GM19238 (cell line): Measurements from ENCODE around the gene FFAR1.
"Not testable (repeated sequence)": the region's sequence is repeated elsewhere in the genome, so short reads cannot be mapped to it uniquely, and the experiment has no call there.

ENCODE experiments used
- DNase-seq: peaks from one replicate; pipeline ENCODE4 v3.0.0; 2011; ENCODE audit warnings: low spot score; ENCODE audit not compliant: insufficient read length

Gene FFAR1

DNA sequence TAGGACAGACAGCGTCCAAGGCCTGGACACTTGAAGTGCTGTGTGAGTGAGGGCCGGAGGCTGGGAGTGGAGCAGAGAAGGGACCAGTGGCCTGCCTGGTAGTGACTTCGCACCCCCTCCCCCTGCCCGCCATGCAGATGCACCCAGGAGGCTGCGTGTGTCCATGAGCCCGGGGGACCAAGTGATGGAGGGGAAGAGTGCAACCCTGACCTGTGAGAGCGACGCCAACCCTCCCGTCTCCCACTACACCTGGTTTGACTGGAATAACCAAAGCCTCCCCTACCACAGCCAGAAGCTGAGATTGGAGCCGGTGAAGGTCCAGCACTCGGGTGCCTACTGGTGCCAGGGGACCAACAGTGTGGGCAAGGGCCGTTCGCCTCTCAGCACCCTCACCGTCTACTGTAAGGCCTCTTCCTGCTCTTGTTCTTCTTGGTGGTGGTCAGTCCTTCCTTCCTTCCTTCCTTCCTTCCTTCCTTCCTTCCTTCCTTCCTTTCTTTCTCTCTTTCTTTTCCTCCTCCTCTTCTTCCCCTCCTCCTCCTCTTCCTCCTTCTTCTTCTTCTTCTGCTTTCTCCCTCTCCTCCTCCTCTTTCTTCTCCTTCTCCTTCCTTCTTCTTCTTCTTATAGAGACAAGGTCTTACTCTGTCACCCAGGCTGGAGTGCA is 6.0 kb upstream of the FFAR1 start:
- no peak for DNase-seq

DNA sequence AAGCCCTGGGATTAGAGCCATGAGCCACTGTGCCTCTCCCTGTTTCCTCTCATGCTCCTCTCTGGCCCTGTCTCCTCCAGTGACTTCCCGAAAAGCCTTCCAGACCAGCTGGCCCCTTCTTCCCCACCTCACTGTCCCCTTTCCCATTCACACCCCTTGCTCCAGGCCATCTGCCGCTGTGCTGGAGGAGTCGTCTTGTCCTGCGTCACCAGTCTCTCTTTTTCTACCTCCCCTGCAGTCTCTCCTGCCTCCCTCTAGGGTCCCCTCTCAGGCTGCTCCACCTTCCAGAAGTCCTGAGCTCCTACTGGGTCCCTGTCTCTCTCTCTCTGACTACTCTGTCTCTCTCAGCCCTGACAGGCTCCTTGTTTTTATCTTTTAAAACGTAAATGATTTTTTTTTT is 5.3 kb upstream of the FFAR1 start:
- DNase-seq, result no peak

GRCh38 chr19:35344511-35345031 is 3.1 kb upstream of the FFAR1 start:
- DNase-seq, result no peak

DNA sequence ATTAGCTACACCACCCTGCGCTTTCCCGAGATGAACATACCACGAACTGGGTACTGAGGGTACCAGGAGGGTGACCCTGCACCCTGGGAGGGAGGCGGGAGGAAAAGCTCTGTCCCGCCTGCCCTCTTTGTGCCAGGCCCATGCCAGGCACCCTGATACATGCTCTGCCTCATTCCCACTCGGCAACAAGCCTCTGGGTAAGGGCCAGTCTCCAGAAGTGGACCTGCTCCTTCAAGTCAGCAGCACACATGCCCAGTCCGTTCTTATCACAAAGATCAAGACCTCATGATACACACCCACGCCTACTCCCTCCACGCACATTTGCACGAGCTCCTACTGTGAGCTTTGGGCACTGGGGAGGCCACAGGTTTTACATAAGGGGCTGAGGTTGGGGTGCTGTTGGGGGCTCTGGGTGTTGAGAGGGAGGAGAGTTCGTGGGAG is 2.0 kb upstream of the FFAR1 start:
- DNase-seq, result no peak

GRCh38 chr19:35346193-35347052 is 1.3 kb upstream of the FFAR1 start:
- DNase-seq, result peak; percentile 62

DNA sequence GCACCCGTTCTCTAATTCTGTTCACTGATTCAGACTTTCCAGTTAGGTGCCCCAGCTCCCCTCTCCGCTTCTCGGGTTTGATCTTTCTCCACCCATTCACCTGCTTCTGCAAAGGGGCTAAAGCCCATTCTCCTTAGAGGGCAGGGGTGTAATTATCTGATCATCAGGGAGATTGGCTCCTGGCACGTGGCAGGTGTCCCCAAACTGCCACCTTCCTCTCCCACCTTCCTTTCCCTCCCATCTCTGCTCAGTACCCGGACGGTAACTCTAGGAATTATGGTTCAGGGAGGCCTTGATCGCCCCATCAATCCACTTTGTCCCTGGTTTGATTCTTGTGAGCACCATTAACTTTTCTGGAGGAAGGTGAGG is 212 bp downstream of the FFAR1 start:
- DNase-seq, result no peak

- DNase-seq, result no peak
Observed at GRCh38 chr19:35348911-35349611, 1.4 kb downstream of the FFAR1 start.

- no peak for DNase-seq
Observed at GRCh38 chr19:35349614-35350521, 2.2 kb downstream of the FFAR1 start.

- no peak for DNase-seq
Observed at GRCh38 chr19:35350591-35350990, 2.9 kb downstream of the FFAR1 start.

- DNase-seq, result no peak
Observed at GRCh38 chr19:35351411-35352176, 3.9 kb downstream of the FFAR1 start.

DNA sequence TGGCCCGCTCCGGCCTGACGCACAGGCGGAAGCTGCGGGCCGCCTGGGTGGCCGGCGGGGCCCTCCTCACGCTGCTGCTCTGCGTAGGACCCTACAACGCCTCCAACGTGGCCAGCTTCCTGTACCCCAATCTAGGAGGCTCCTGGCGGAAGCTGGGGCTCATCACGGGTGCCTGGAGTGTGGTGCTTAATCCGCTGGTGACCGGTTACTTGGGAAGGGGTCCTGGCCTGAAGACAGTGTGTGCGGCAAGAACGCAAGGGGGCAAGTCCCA is 4.4 kb downstream of the FFAR1 start:
- no peak for DNase-seq

DNA sequence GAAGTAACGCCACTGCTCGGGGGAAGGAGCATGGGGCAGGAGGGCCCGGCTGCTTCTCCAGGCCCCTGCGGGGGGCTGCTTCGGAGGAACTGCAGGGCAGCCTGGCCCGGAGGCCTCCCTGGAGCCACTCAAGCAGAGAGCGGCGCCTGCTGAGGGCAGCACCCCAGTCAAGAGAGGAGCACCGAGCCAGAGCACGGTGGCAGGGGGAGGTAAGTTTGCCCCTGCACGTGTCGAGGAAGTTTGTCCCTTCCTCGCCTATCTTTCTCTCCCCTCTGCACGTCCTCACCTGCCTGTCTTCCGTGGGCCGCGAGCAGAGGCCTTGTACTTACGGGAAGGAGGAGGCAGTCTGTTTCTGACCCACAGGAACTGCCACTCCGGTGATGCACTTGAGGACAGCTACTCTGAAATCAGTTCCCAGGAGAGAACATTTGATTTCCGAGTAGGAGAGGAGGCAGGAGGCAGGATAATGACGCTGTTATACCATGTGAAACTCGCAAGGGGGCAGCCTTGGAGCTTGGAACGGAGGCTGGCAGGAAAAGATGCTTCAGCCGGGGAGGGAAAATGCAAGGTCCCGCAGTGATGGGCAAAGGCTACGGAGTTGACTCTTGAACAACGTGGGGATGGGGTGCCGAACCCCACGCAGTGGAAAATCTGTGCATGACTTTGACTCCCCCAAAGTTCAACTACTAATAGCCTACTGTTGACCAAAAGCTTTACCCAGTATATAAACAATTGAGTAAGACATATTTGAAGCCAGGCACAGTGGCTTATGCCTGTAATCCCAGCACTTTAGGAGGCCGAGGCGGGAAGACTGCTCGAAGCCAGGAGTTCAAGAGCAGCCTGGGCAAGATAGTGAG is 5.0 kb downstream of the FFAR1 start:
- peak; percentile 64 for DNase-seq

DNA sequence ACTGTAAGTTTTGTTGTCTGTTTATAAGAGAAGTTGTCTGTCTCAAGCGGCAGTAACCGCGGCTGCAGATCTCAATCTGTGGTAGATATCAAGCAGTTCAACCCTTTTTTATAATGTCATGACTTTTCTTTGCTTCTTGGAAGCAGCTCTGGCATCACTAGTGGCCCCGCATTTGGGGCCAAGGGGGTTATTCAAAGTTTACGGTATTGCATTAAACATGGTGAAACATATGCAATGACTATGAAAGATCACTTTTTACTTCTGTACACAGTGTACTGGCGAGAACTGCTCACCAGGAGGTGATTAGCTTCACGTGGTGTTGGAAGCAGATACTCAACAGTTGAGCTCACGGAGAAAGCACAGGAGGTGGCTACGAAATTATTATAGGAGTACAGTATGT is 5.9 kb downstream of the FFAR1 start:
- no peak for DNase-seq

- no peak for DNase-seq
Observed at GRCh38 chr19:35354898-35355297, 7.2 kb downstream of the FFAR1 start.

GRCh38 chr19:35355791-35356460 is 8.2 kb downstream of the FFAR1 start:
- no peak for DNase-seq

DNA sequence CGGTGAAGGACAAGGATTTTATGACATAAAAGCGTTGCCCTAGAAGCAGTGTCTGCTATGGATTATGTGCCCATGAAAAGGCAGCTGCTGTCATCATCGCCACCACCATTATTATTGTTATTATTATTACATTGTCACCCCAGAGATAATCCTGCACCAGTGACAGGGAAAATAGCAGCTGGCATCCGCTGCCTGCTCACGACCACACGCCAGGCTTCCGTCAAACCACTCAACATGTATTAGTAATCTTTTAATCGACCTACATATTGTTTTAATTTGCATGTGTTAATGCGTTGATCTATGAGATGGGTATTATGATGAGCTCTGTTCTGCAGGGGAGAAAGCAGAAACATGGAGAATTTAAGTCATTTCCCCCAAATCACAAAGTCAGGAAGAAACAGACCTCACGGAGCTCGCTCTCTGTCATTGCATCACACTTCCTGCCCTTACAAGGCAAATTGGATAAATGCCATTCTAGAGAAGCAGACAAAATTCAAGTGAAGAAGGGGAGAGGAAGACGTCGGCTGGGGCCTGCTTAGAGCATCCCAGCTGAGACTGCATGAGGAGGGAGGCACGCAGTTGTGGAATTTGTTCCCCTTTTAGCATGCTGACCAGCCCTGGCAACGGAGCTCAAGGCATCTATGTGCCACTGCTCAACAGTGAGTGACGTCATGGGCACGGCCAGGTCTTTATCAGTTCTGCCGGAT is 10.3 kb downstream of the FFAR1 start, which contains the start of gene FFAR3:
Gene FFAR3, plus strand, starts transcription at position 594 of the 707 bp plus-strand sequence. CDS start 431 bp downstream, outside the sequence.
- DNase-seq, result no peak

- DNase-seq, result not testable (repeated sequence)
Observed at GRCh38 chr19:35358834-35359233, 11.1 kb downstream of the FFAR1 start.

DNA sequence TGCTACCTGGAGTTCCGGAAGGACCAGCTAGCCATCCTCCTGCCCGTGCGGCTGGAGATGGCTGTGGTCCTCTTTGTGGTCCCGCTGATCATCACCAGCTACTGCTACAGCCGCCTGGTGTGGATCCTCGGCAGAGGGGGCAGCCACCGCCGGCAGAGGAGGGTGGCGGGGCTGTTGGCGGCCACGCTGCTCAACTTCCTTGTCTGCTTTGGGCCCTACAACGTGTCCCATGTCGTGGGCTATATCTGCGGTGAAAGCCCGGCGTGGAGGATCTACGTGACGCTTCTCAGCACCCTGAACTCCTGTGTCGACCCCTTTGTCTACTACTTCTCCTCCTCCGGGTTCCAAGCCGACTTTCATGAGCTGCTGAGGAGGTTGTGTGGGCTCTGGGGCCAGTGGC is 11.7 kb downstream of the FFAR1 start:
- DNase-seq, result not testable (repeated sequence)
